Measurements from ENCODE around the gene HBEGF.

The HBEGF gene

DNA sequence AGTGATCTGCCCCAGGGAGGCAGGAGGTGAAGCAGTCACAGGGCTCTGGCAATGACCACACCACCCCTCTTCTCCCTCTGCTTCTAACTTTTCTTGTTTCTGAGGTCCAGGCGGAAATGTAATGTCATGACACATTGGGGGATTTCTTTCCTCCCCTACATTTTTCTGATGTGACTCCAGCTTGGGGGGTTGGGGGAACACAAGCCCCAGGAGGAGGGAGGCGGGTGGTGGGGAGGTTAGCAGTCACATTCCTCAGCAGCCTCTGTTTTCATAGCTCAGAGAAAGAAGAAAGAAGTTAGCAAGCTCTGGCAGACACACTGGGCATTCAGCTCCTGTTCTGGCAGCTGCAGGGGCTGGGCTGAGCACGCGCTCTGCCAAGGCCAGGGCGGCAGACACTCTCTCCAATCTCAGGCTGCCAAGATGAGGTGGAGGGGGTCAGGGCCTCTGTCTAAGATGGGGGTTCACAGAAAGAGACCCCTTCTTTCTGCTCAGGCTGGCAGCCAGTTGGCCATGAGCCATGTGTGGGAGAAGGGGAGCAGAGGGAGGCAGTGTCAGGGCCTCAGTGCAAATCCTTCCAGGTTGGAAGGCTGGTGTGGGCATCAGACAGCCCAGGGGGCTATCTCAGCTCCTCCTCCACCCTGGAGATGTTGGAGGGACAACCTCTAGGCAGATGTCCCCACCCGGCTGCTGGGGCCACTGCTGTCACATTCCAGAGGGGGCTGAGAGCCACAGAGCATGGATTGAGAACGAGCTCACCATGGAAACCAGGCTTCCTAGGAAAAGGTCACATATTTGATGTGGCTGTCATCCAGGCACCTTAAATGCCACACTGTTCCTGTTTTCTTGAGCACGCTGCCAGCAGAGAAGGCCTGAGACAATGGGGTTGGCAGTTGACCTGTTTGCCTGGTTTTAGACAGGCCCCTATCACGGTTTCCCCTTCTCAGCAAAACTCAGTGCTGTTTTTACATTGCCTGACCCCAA, 23.4 kb downstream of the HBEGF start:
- H3K27me3 ChIP-seq (ENCODE audit: low read depth, low read length), result no peaks in the 10 kb centered on the region
- H2AFZ ChIP-seq (ENCODE audit: low read depth, low read length), result no peak overlapping the region
- no peak overlapping the region for H3K9ac ChIP-seq (ENCODE audit: low read length)
- H3K36me3 ChIP-seq (replicated peaks; ENCODE audit: low read depth, low read length), result no peaks in the 10 kb centered on the region
- H3K27ac ChIP-seq (ENCODE audit: low read length), result no peak overlapping the region
- no peaks in the 10 kb centered on the region for H3K4me1 ChIP-seq (ENCODE audit: low read length)
- H3K4me3 ChIP-seq (ENCODE audit: low read length), result no peak overlapping the region
- TF ChIP-seq EZH2phosphoT487 (IDR thresholded peaks at IDR 0.05; ENCODE audit: low read depth), result no peak
- TF ChIP-seq, protein P1, sequence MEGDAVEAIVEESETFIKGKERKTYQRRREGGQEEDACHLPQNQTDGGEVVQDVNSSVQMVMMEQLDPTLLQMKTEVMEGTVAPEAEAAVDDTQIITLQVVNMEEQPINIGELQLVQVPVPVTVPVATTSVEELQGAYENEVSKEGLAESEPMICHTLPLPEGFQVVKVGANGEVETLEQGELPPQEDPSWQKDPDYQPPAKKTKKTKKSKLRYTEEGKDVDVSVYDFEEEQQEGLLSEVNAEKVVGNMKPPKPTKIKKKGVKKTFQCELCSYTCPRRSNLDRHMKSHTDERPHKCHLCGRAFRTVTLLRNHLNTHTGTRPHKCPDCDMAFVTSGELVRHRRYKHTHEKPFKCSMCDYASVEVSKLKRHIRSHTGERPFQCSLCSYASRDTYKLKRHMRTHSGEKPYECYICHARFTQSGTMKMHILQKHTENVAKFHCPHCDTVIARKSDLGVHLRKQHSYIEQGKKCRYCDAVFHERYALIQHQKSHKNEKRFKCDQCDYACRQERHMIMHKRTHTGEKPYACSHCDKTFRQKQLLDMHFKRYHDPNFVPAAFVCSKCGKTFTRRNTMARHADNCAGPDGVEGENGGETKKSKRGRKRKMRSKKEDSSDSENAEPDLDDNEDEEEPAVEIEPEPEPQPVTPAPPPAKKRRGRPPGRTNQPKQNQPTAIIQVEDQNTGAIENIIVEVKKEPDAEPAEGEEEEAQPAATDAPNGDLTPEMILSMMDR (IDR thresholded peaks at IDR 0.05; ENCODE audit: low read depth, low read length), result no peak
- no peaks in the 10 kb centered on the region for H3K9me3 ChIP-seq (ENCODE audit: insufficient read depth, low read length)
- H3K79me2 ChIP-seq (ENCODE audit: low read length), result no peaks in the 10 kb centered on the region
- no peak overlapping the region for H3K4me2 ChIP-seq (ENCODE audit: low read length)
- H4K20me1 ChIP-seq (ENCODE audit: insufficient read depth, low read length), result no peaks in the 10 kb centered on the region

DNA sequence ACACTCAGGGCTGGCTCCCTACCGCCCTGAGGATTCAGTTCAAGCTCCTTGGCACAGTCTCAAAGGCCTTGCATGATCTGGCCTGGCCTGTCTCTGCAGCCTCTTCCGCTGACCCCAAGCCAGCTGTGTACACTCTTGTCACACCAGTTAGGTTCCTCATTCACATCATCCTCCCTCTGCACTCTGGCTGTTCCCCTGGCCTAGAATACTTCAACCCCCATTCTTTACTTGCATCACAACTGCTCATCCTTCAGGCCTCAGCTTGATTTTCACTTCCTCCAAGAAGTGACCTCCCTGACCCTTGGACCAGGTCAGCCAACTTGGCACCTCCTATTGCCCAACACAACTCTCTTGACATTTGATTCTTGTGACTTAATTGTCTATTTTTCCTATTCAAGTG, 24.6 kb downstream of the HBEGF start:
- H3K9me3 ChIP-seq (ENCODE audit: insufficient read depth, low read length), result no peaks in the 10 kb centered on the region
- H3K79me2 ChIP-seq (ENCODE audit: low read length), result no peaks in the 10 kb centered on the region
- H3K4me3 ChIP-seq (ENCODE audit: low read length), result no peak overlapping the region
- no peaks in the 10 kb centered on the region for H3K36me3 ChIP-seq (replicated peaks; ENCODE audit: low read depth, low read length)
- H3K27ac ChIP-seq (ENCODE audit: low read length), result no peak overlapping the region
- H3K4me2 ChIP-seq (ENCODE audit: low read length), result no peak overlapping the region
- H3K9ac ChIP-seq (ENCODE audit: low read length), result no peak overlapping the region
- no peaks in the 10 kb centered on the region for H3K27me3 ChIP-seq (ENCODE audit: low read depth, low read length)
- H2AFZ ChIP-seq (ENCODE audit: low read depth, low read length), result no peak overlapping the region
- no peaks in the 10 kb centered on the region for H3K4me1 ChIP-seq (ENCODE audit: low read length)
- TF ChIP-seq EZH2phosphoT487 (IDR thresholded peaks at IDR 0.05; ENCODE audit: low read depth), result no peak
- TF ChIP-seq, protein P1 (IDR thresholded peaks at IDR 0.05; ENCODE audit: low read depth, low read length), result no peak
- no peaks in the 10 kb centered on the region for H4K20me1 ChIP-seq (ENCODE audit: insufficient read depth, low read length)

DNA sequence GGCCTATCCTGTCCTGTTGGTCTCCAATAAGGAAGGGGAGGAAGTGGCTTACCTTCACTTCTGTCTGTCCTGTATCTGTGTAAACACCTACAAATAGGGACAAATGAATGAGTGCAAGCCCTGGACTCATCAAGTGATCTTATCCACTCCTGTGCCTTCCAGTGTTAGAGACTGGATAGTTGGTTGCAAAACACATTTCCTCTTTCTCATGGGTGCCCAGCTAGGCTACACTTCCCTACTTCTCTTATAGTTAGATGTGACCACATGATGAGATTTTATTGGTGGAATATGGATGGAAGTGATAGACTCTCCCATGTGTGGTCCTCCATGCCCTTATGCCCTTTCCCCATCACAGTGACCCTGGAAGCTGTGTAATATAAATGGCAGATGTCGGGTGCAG, 26.6 kb downstream of the HBEGF start:
- no peaks in the 10 kb centered on the region for H4K20me1 ChIP-seq (ENCODE audit: insufficient read depth, low read length)
- no peaks in the 10 kb centered on the region for H3K36me3 ChIP-seq (replicated peaks; ENCODE audit: low read depth, low read length)
- H3K4me2 ChIP-seq (ENCODE audit: low read length), result no peak overlapping the region
- TF ChIP-seq, protein P1 (IDR thresholded peaks at IDR 0.05; ENCODE audit: low read depth, low read length), result no peak
- no peak for TF ChIP-seq EZH2phosphoT487 (IDR thresholded peaks at IDR 0.05; ENCODE audit: low read depth)
- no peaks in the 10 kb centered on the region for H3K4me1 ChIP-seq (ENCODE audit: low read length)
- no peak overlapping the region for H3K27ac ChIP-seq (ENCODE audit: low read length)
- H3K27me3 ChIP-seq (ENCODE audit: low read depth, low read length), result no peaks in the 10 kb centered on the region
- H2AFZ ChIP-seq (ENCODE audit: low read depth, low read length), result no peak overlapping the region
- H3K9ac ChIP-seq (ENCODE audit: low read length), result no peak overlapping the region
- H3K9me3 ChIP-seq (ENCODE audit: insufficient read depth, low read length), result no peaks in the 10 kb centered on the region
- no peak overlapping the region for H3K4me3 ChIP-seq (ENCODE audit: low read length)
- H3K79me2 ChIP-seq (ENCODE audit: low read length), result no peaks in the 10 kb centered on the region

DNA sequence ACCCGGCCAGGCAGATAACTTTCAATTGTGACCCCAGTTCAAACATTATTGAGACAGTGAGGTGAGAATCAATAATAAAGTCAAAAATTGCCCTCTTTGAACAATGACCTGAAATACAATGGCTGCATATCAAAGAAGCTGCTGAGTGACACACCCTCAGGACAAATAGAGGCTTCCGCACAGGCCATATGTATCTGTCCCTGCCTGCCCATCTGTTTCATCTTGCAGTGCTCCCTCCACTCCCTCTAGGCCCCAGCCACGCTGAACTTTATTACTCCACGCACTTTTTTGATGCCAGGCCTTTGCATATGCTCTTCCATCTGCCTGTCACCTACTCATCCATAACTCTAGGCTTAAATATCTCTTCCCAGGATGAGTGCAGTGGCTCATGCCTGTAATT, 27.6 kb downstream of the HBEGF start:
- no peak overlapping the region for H3K4me2 ChIP-seq (ENCODE audit: low read length)

More for the DNA sequence above, 27.6 kb downstream of the HBEGF start:
- Histone ChIP-seq H3K79me2 (ENCODE audit: low read length) (no peaks in the 10 kb centered on the region), H3K9me3 (ENCODE audit: insufficient read depth, low read length) (no peaks in the 10 kb centered on the region), H3K27ac (ENCODE audit: low read length) (no peak overlapping the region), H3K27me3 (ENCODE audit: low read depth, low read length) (no peaks in the 10 kb centered on the region), H4K20me1 (ENCODE audit: insufficient read depth, low read length) (no peaks in the 10 kb centered on the region), H2AFZ (ENCODE audit: low read depth, low read length) (no peak overlapping the region), H3K4me3 (ENCODE audit: low read length) (no peak overlapping the region), H3K36me3 (replicated peaks; ENCODE audit: low read depth, low read length) (no peaks in the 10 kb centered on the region), H3K9ac (ENCODE audit: low read length) (no peak overlapping the region), H3K4me1 (ENCODE audit: low read length) (no peaks in the 10 kb centered on the region)
- TF ChIP-seq, protein P1 (IDR thresholded peaks at IDR 0.05; ENCODE audit: low read depth, low read length), result no peak
- TF ChIP-seq EZH2phosphoT487 (IDR thresholded peaks at IDR 0.05; ENCODE audit: low read depth), result no peak

Measured in OCI-LY3 (cell line).